H1 (cell line): Measurements from ENCODE around the gene MCUB. TPM values are rescaled to one million over a fixed set of nuclear protein-coding genes. Genes with fewer than 3 reads are reported as not detected.

Source experiments
- CTCF ChIA-PET: fragments of 300-600 bp; sonication (Branson Sonifier 250); formaldehyde crosslinking; loops from one replicate; lab custom pipeline; 2021; ENCODE audit not compliant: partially characterized antibody; lab: Charles Lee
- POLR2A ChIA-PET: fragments of 300-600 bp; sonication (Branson Sonifier 250); formaldehyde crosslinking; loops from one replicate; lab custom pipeline; 2021; ENCODE audit warnings: inconsistent platforms; ENCODE audit not compliant: partially characterized antibody; lab: Charles Lee
- DNase-seq, 2 experiments: peaks; one replicate each; pipeline versions ENCODE4 v3.0.0 to v3.0.0-alpha.2; 2010 to 2022; ENCODE audit warnings: low spot score in 2 of 2, low read depth in 1 of 2, mixed read lengths in 1 of 2
- FAIRE-seq: peaks from 2 replicates; lab custom pipeline; 2011; peaks lifted over from hg19 to GRCh38; lab: Jason Lieb, UNC
- H2AFZ ChIP-seq: 2 replicates; pipeline ENCODE4 v1.8.1; 2012; ENCODE audit warnings: low read length, inconsistent platforms
- H2AK5ac ChIP-seq: 2 replicates; pipeline ENCODE4 v1.6.1; 2013; ENCODE audit warnings: low read depth, low read length
- H2BK120ac ChIP-seq: replicated peaks from 2 replicates; pipeline ENCODE3; 2013; ENCODE audit warnings: low read depth, low read length, inconsistent platforms
- H2BK12ac ChIP-seq: 2 replicates; pipeline ENCODE4 v1.6.1; 2013; ENCODE audit warnings: low read depth, low read length
- H2BK15ac ChIP-seq: 2 replicates; pipeline ENCODE4 v1.6.1; 2013; ENCODE audit warnings: low read length
- H2BK20ac ChIP-seq: 2 replicates; pipeline ENCODE4 v1.6.1; 2013; ENCODE audit warnings: low read length
- H2BK5ac ChIP-seq: 2 replicates; pipeline ENCODE4 v1.6.1; 2013; ENCODE audit warnings: low read depth, low read length
- H3K14ac ChIP-seq: 2 replicates; pipeline ENCODE4 v1.6.1; 2013; ENCODE audit warnings: inconsistent platforms; ENCODE audit not compliant: insufficient read length
- H3K18ac ChIP-seq: 2 replicates; pipeline ENCODE4 v1.6.1; 2013; ENCODE audit warnings: low read length; ENCODE audit errors: extremely low read depth
- H3K23ac ChIP-seq: 2 replicates; pipeline ENCODE4 v1.6.1; 2013; ENCODE audit warnings: inconsistent platforms; ENCODE audit not compliant: insufficient read length
- H3K23me2 ChIP-seq: 2 replicates; pipeline ENCODE4 v1.6.1; 2013; ENCODE audit warnings: low read depth, low read length
- H3K27ac ChIP-seq: 2 replicates; pipeline ENCODE4 v1.6.1; 2011; ENCODE audit warnings: low read depth, low read length, inconsistent platforms
- H3K27me3 ChIP-seq, 4 experiments: replicated peaks in 1 of 4; 1 replicate in 1 of 4; 2 replicates in 3 of 4; pipeline versions ENCODE4 v1.6.1 to v1.8.1; 2011 to 2013; ENCODE audit warnings: low read length in 3 of 4, mild to moderate bottlenecking in 3 of 4, inconsistent platforms in 2 of 4, mixed read lengths in 2 of 4, moderate library complexity in 1 of 4; ENCODE audit not compliant: control insufficient read depth in 3 of 4, insufficient read depth in 3 of 4; ENCODE audit errors: extremely low read depth in 1 of 4
- H3K36me3 ChIP-seq, 4 experiments: 2 replicates each; pipeline versions ENCODE4 v1.6.1 to v1.8.1; 2011 to 2013; ENCODE audit warnings: mild to moderate bottlenecking in 4 of 4, low read length in 3 of 4, moderate library complexity in 2 of 4, control low read depth in 1 of 4, inconsistent platforms in 1 of 4; ENCODE audit not compliant: insufficient read depth in 4 of 4, control insufficient read depth in 2 of 4
- H3K4ac ChIP-seq: replicated peaks from 2 replicates; pipeline ENCODE3; 2013; ENCODE audit warnings: low read length, low read depth, mixed read lengths, inconsistent platforms; ENCODE audit not compliant: insufficient read length
- H3K4me1 ChIP-seq, 4 experiments: replicated peaks in 1 of 4; 1 replicate in 1 of 4; 2 replicates in 3 of 4; pipeline versions ENCODE4 v1.6.1 to v1.8.1; 2011 to 2013; ENCODE audit warnings: low read length in 3 of 4, inconsistent platforms in 2 of 4, mixed read lengths in 1 of 4; ENCODE audit not compliant: insufficient read depth in 4 of 4, control insufficient read depth in 3 of 4
- H3K4me2 ChIP-seq, 2 experiments: 2 replicates each; pipeline versions ENCODE4 v1.6.1 to v1.8.1; 2011 to 2013; ENCODE audit warnings: low read depth in 2 of 2, low read length in 2 of 2, control low read depth in 1 of 2, inconsistent platforms in 1 of 2, mild to moderate bottlenecking in 1 of 2; ENCODE audit not compliant: insufficient read depth in 1 of 2
- H3K4me3 ChIP-seq, 4 experiments: fragments of 200-600, 300-600 bp in 1 of 4; sonication (generic), shearing (Covaris generic), sonication (Bioruptor Twin) in 1 of 4; 2 replicates each; pipeline versions ENCODE4 v1.5.1 to v1.8.1; 2011 to 2016; ENCODE audit warnings: low read length in 4 of 4, low read depth in 3 of 4, control low read depth in 2 of 4, inconsistent platforms in 2 of 4, mild to moderate bottlenecking in 2 of 4, mixed read lengths in 1 of 4, moderate library complexity in 1 of 4; ENCODE audit not compliant: insufficient read depth in 2 of 4; ENCODE audit errors: extremely low read depth in 1 of 4
- H3K56ac ChIP-seq: replicated peaks from 2 replicates; pipeline ENCODE3; 2013; ENCODE audit warnings: low read depth, mild to moderate bottlenecking, mixed read lengths, low read length, inconsistent platforms; ENCODE audit not compliant: insufficient read length
- H3K79me1 ChIP-seq: 2 replicates; pipeline ENCODE4 v1.6.1; 2013; ENCODE audit warnings: low read depth, low read length, control low read depth
- H3K79me2 ChIP-seq, 2 experiments: 2 replicates each; pipeline versions ENCODE4 v1.6.1 to v1.8.1; 2012 to 2013; ENCODE audit warnings: low read length in 2 of 2, mild to moderate bottlenecking in 2 of 2, inconsistent platforms in 1 of 2; ENCODE audit not compliant: insufficient read depth in 2 of 2, control insufficient read depth in 1 of 2
- H3K9ac ChIP-seq, 4 experiments: replicated peaks in 1 of 4; 1 replicate in 1 of 4; 2 replicates in 3 of 4; pipeline versions ENCODE4 v1.6.1 to v1.8.1; 2011 to 2013; ENCODE audit warnings: low read depth in 3 of 4, low read length in 3 of 4, control low read depth in 2 of 4, mild to moderate bottlenecking in 2 of 4, moderate library complexity in 2 of 4, inconsistent platforms in 1 of 4; ENCODE audit errors: extremely low read depth in 1 of 4
- H3K9me3 ChIP-seq, 2 experiments: 2 replicates each; pipeline versions ENCODE4 v1.6.1 to v1.8.1; 2012 to 2013; ENCODE audit warnings: mild to moderate bottlenecking in 2 of 2, moderate library complexity in 2 of 2, control low read depth in 1 of 2, inconsistent platforms in 1 of 2, low read depth in 1 of 2, low read length in 1 of 2, mixed read lengths in 1 of 2; ENCODE audit not compliant: insufficient read depth in 2 of 2
- H4K20me1 ChIP-seq, 2 experiments: replicated peaks in 1 of 2; 2 replicates each; pipeline versions ENCODE3 to v1.8.1; 2011 to 2013; ENCODE audit warnings: inconsistent platforms in 2 of 2, low read length in 2 of 2, mild to moderate bottlenecking in 1 of 2; ENCODE audit not compliant: insufficient read depth in 2 of 2, control insufficient read depth in 1 of 2
- H4K5ac ChIP-seq: 2 replicates; pipeline ENCODE4 v1.6.1; 2013; ENCODE audit warnings: low read length, low read depth, mixed read lengths, inconsistent platforms; ENCODE audit not compliant: insufficient read length
- H4K8ac ChIP-seq: 2 replicates; pipeline ENCODE4 v1.8.0; 2013; ENCODE audit warnings: mild to moderate bottlenecking, moderate library complexity, low read length, inconsistent platforms; ENCODE audit not compliant: insufficient read depth; ENCODE audit errors: extremely low read depth
- H4K91ac ChIP-seq: replicated peaks from 2 replicates; pipeline ENCODE3; 2013; ENCODE audit warnings: low read length, mixed read lengths, inconsistent platforms; ENCODE audit not compliant: insufficient read length
- ATF2 ChIP-seq: IDR thresholded peaks from 2 replicates; pipeline ENCODE4 v1.6.1; 2012; ENCODE audit warnings: low read length, inconsistent platforms
- CBX8 ChIP-seq: fragments of 300-800, 300-1000 bp; sonication (generic); IDR thresholded peaks from 2 replicates; pipeline ENCODE4 v1.7.1; 2016; ENCODE audit warnings: low read depth, low read length, borderline replicate concordance
- CTBP2 ChIP-seq: IDR thresholded peaks from 2 replicates; pipeline ENCODE4 v1.7.0; 2011; ENCODE audit warnings: borderline replicate concordance, mild to moderate bottlenecking, moderate library complexity, mixed read lengths, low read length; ENCODE audit not compliant: insufficient read depth, insufficient read length
- EP300 ChIP-seq, 2 experiments: IDR thresholded peaks; 1 replicate in 1 of 2; 2 replicates in 1 of 2; pipeline ENCODE4 v1.6.1; 2011 to 2012; ENCODE audit warnings: low read depth in 2 of 2, low read length in 2 of 2, mild to moderate bottlenecking in 2 of 2, borderline replicate concordance in 1 of 2, inconsistent platforms in 1 of 2, moderate library complexity in 1 of 2
- JUN ChIP-seq: IDR thresholded peaks from 2 replicates; pipeline ENCODE4 v1.6.1; 2011; ENCODE audit warnings: low read depth, mild to moderate bottlenecking, improper control_type of control experiment, low read length
- JUND ChIP-seq: IDR thresholded peaks from 2 replicates; pipeline ENCODE4 v1.6.1; 2011; ENCODE audit warnings: mild to moderate bottlenecking, improper control_type of control experiment, low read length
- RNF2 ChIP-seq: fragments of 200-900, 300-1000 bp; sonication (generic); IDR thresholded peaks from 2 replicates; pipeline ENCODE4 v1.7.1; 2016; ENCODE audit warnings: borderline replicate concordance, low read depth, mild to moderate bottlenecking, antibody characterized with exemption, low read length; ENCODE audit not compliant: poor library complexity, severe bottlenecking; ENCODE audit errors: missing control alignments
- SIRT6 ChIP-seq: IDR thresholded peaks from one replicate; pipeline ENCODE4 v1.7.1; 2012; ENCODE audit warnings: low read length, inconsistent platforms
- WGBS, 2 experiments: shearing (Covaris generic) in 1 of 2; methylation state at CpG; one replicate each; pipeline versions ENCODE4 v1.1.6 to v1.1.7; 2013 to 2015; ENCODE audit warnings: low lambda C conversion rate in 2 of 2, mixed read lengths in 2 of 2, inconsistent platforms in 1 of 2, low coverage in 1 of 2, missing lambda C conversion rate in 1 of 2; ENCODE audit not compliant: insufficient replicate concordance in 2 of 2, insufficient coverage in 1 of 2, insufficient read length in 1 of 2; ENCODE audit errors: extremely low coverage in 1 of 2, missing lambda C conversion rate in 1 of 2; 5-methylcytosine and 5-hydroxymethylcytosine counted together
- polyA plus RNA-seq, 7 experiments: library from polyadenylated mRNA; depleted of rRNA in 3 of 7; stranded (reverse) in 5 of 7; unstranded in 2 of 7; fragments of >200 nt in 5 of 7; fragments of 200-250 nt in 2 of 7; gene quantifications; 1 replicate in 5 of 7; 2 replicates in 1 of 7; 4 replicates in 1 of 7; pipeline versions ENCODE4 v1.2.1 to v1.2.3, GENCODE V29; 2011 to 2013; ENCODE audit warnings: missing spikeins in 2 of 7, mixed read lengths in 2 of 7
- total RNA-seq: library from RNA; stranded (reverse); fragmentation: NEBNext Ultra II Directional; extraction: Animal tissue kit (Norgen Biotek cat#: 25700); gene quantifications from 2 replicates; pipeline ENCODE4 v1.2.1, GENCODE V29; 2021

MCUB gene
- total and polyA plus RNA-seq, 2 of the 8 experiments (the other 6 are each of a cell fraction or from before 2014, with no cell fraction given) = 15.2 to 19.4 TPM

GRCh38 chr4:109578846-109579245, 18.8 kb downstream of the MCUB start:
- Histone ChIP-seq H4K91ac (no peak overlapping the region), H2BK5ac (no peak overlapping the region), H2AFZ (no peak overlapping the region), H4K5ac (no peak overlapping the region), H3K4me2 (no peak overlapping the region), H3K27ac (no peak overlapping the region), H3K23ac (no peak overlapping the region), H3K79me2 (no peaks in the 10 kb centered on the region), H2BK120ac (no peak overlapping the region), H4K20me1 (no peaks in the 10 kb centered on the region), H3K79me1 (no peaks in the 10 kb centered on the region), H3K23me2 (no peaks in the 10 kb centered on the region), H3K4me1 (no peaks in the 10 kb centered on the region), H2BK15ac (no peak overlapping the region), H2BK12ac (no peak overlapping the region), H3K4me3 (no peak overlapping the region), H3K9ac (no peak overlapping the region), H2AK5ac (no peak overlapping the region), H3K36me3 (no peaks in the 10 kb centered on the region), H3K18ac (no peak overlapping the region), H3K4ac (no peak overlapping the region), H3K56ac (no peak overlapping the region), H3K9me3 (0 out of 4 replicates have a peak, but pooled peaks cover 0 to 3% of the 10 kb centered on the region in 2 experiments), H2BK20ac (no peak overlapping the region), H3K27me3 (no peaks in the 10 kb centered on the region), H4K8ac (no peak overlapping the region), H3K14ac (no peak overlapping the region)
- ChIA-PET POLR2A (no interaction called here), CTCF (no interaction called here)
- WGBS, 2 experiments = 92% methylated on average over 3 of the region's 3 CpGs; no CpG with 5 or more reads in 1 of the 2 experiments
- no peak for FAIRE-seq
- TF ChIP-seq ATF2 (no peak), CTBP2 (no peak), JUN (no peak), JUND (no peak), SIRT6 (no peak), EP300 (IDR thresholded peaks at IDR 0.05; ENCODE audit: borderline replicate concordance in 1 of 2, low read depth in 2 of 2, low read length in 2 of 2) (no peak), RNF2 (no peak), CBX8 (no peak)
- no peak for DNase-seq
